Measurements from ENCODE around the gene BNIP5. TPM values are rescaled to one million over a fixed set of nuclear protein-coding genes. Genes with fewer than 3 reads are reported as not detected.

The BNIP5 gene
- total RNA-seq, 2 donors from 2014 or later, result not detected

GRCh38 chr6:36333171-36333895 lies 3.4 kb downstream of the BNIP5 start:
- DNase-seq (ENCODE audit: low spot score) (no peak), ATAC-seq (ENCODE audit: insufficient number of reproducible peaks, low FRiP score, low read depth) (no peak)
- Histone ChIP-seq H3K27me3 (replicated peaks; ENCODE audit: insufficient read depth) (no peaks in the 10 kb centered on the region), H3K4me1 (ENCODE audit: control insufficient read depth in 1 of 2, low read depth in 2 of 2) (peaks cover 0 to 5% of the 10 kb centered on the region in 2 donors), H3K9me3 (no peaks in the 10 kb centered on the region), H3K36me3 (no peaks in the 10 kb centered on the region), H3K27ac (no peak overlapping the region), H3K4me3 (no peak overlapping the region)
- TF ChIP-seq CTCF (IDR thresholded peaks at IDR 0.05), result no peak

GRCh38 chr6:36331381-36331780 lies 5.3 kb downstream of the BNIP5 start:
- Histone ChIP-seq H3K27me3 (replicated peaks; ENCODE audit: insufficient read depth) (no peaks in the 10 kb centered on the region), H3K9me3 (no peaks in the 10 kb centered on the region), H3K4me3 (no peak overlapping the region), H3K27ac (no peak overlapping the region), H3K4me1 (ENCODE audit: control insufficient read depth in 1 of 2, low read depth in 2 of 2) (peaks cover 0 to 5% of the 10 kb centered on the region in 2 donors), H3K36me3 (no peaks in the 10 kb centered on the region)
- TF ChIP-seq CTCF (IDR thresholded peaks at IDR 0.05), result no peak
- DNase-seq (ENCODE audit: low spot score) (no peak), ATAC-seq (ENCODE audit: insufficient number of reproducible peaks, low FRiP score, low read depth) (no peak)

- no peaks in the 10 kb centered on the region for H3K9me3 ChIP-seq
- no peaks in the 10 kb centered on the region for H3K36me3 ChIP-seq
- H3K27ac ChIP-seq, result no peak overlapping the region
- no peak for DNase-seq (ENCODE audit: low spot score)
- no peak for TF ChIP-seq CTCF (IDR thresholded peaks at IDR 0.05)
- H3K27me3 ChIP-seq (replicated peaks; ENCODE audit: insufficient read depth), result no peaks in the 10 kb centered on the region
- H3K4me3 ChIP-seq, result no peak overlapping the region
- H3K4me1 ChIP-seq (ENCODE audit: control insufficient read depth in 1 of 2, low read depth in 2 of 2), result peaks cover 0 to 5% of the 10 kb centered on the region in 2 donors
- no peak for ATAC-seq (ENCODE audit: insufficient number of reproducible peaks, low FRiP score, low read depth)
Measured at GRCh38 chr6:36330366-36330765, 6.3 kb downstream of the BNIP5 start.

GRCh38 chr6:36329798-36330291 lies 6.8 kb downstream of the BNIP5 start:
- DNase-seq (ENCODE audit: low spot score) (no peak), ATAC-seq (ENCODE audit: insufficient number of reproducible peaks, low FRiP score, low read depth) (no peak)
- no peak overlapping the region for H3K4me3 ChIP-seq
- H3K9me3 ChIP-seq, result no peaks in the 10 kb centered on the region
- no peaks in the 10 kb centered on the region for H3K27me3 ChIP-seq (replicated peaks; ENCODE audit: insufficient read depth)
- H3K36me3 ChIP-seq, result no peaks in the 10 kb centered on the region
- H3K27ac ChIP-seq, result no peak overlapping the region
- TF ChIP-seq CTCF (IDR thresholded peaks at IDR 0.05), result no peak
- H3K4me1 ChIP-seq (ENCODE audit: control insufficient read depth in 1 of 2, low read depth in 2 of 2), result peaks cover 0 to 5% of the 10 kb centered on the region in 2 donors

GRCh38 chr6:36328600-36328999 lies 8.1 kb downstream of the BNIP5 start:
- Histone ChIP-seq H3K36me3 (no peaks in the 10 kb centered on the region), H3K4me3 (no peak overlapping the region), H3K27me3 (replicated peaks; ENCODE audit: insufficient read depth) (no peaks in the 10 kb centered on the region), H3K27ac (no peak overlapping the region), H3K4me1 (ENCODE audit: control insufficient read depth in 1 of 2, low read depth in 2 of 2) (peaks cover 0 to 2% of the 10 kb centered on the region in 2 donors), H3K9me3 (no peaks in the 10 kb centered on the region)
- no peak for ATAC-seq (ENCODE audit: insufficient number of reproducible peaks, low FRiP score, low read depth)
- DNase-seq (ENCODE audit: low spot score), result no peak
- no peak for TF ChIP-seq CTCF (IDR thresholded peaks at IDR 0.05)

All from thoracic aorta (tissue), 2 donors.